ENCODE data around the gene TP53TG5. TPM values are rescaled to one million over a fixed set of nuclear protein-coding genes. Genes with fewer than 3 reads are reported as not detected.

The TP53TG5 gene
- total RNA-seq, 1 donor: not detected

DNA sequence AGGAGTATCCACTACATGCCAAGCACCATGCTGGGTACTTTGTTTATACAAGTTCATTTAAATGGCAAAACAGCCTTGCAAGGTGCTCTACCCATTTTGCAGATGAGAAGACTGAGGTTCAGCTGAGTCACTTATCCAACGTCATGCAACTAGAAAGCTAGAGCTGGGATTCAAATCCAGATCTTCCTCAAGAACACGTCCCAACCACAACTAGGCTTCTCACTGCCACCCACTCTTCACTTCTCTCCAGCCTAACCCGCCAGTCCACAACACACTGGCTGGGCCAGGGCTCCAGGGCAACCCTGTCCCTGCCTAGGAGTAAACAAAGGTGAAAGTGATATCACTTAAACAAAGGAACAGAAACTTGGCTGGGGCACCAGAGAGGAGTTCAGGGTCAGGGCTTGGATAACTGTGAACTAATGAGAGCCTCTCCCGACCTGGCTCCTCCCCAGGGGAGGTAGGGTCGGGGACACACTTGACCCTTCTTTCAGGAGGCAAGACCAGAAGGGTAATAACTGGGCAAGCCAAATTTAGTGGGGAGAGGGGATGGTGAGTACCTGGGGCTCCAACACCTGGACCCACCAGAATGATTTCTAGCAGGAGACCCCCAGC lies 37.8 kb downstream of the TP53TG5 start:
- no peak overlapping the region for H2AFZ ChIP-seq (ENCODE audit: low read length)
- peaks cover 38% of the 10 kb centered on the region for H4K20me1 ChIP-seq (ENCODE audit: insufficient read depth, low read length)
- TF ChIP-seq, protein P1, sequence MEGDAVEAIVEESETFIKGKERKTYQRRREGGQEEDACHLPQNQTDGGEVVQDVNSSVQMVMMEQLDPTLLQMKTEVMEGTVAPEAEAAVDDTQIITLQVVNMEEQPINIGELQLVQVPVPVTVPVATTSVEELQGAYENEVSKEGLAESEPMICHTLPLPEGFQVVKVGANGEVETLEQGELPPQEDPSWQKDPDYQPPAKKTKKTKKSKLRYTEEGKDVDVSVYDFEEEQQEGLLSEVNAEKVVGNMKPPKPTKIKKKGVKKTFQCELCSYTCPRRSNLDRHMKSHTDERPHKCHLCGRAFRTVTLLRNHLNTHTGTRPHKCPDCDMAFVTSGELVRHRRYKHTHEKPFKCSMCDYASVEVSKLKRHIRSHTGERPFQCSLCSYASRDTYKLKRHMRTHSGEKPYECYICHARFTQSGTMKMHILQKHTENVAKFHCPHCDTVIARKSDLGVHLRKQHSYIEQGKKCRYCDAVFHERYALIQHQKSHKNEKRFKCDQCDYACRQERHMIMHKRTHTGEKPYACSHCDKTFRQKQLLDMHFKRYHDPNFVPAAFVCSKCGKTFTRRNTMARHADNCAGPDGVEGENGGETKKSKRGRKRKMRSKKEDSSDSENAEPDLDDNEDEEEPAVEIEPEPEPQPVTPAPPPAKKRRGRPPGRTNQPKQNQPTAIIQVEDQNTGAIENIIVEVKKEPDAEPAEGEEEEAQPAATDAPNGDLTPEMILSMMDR (IDR thresholded peaks at IDR 0.05; ENCODE audit: extremely low read depth, low read depth, low read length): no peak
- peaks cover 89% of the 10 kb centered on the region for H3K79me2 ChIP-seq (ENCODE audit: insufficient read depth, low read length)
- peak overlapping the region; percentile 100 for H3K27ac ChIP-seq (ENCODE audit: low read depth, low read length)
- DNase-seq (ENCODE audit: insufficient read length, low spot score, missing footprints): no peak
- peaks cover 59% of the 10 kb centered on the region for H3K36me3 ChIP-seq (ENCODE audit: insufficient read depth, low read length)
- H3K4me3 ChIP-seq (ENCODE audit: insufficient read depth, low read length): no peak overlapping the region
- H3K27me3 ChIP-seq (ENCODE audit: insufficient read depth, low read length): no peaks in the 10 kb centered on the region
- peaks cover 94% of the 10 kb centered on the region for H3K4me1 ChIP-seq (ENCODE audit: insufficient read depth, low read length)
- no peak overlapping the region for H3K4me2 ChIP-seq (ENCODE audit: insufficient read depth, low read length)
- no peaks in the 10 kb centered on the region for H3K9me3 ChIP-seq (ENCODE audit: low read depth, low read length)

GRCh38 chr20:45339799-45340198 lies 38.3 kb downstream of the TP53TG5 start:
- Histone ChIP-seq H3K9me3 (ENCODE audit: low read depth, low read length) (no peaks in the 10 kb centered on the region), H3K4me2 (ENCODE audit: insufficient read depth, low read length) (no peak overlapping the region), H3K36me3 (ENCODE audit: insufficient read depth, low read length) (peaks cover 61% of the 10 kb centered on the region), H4K20me1 (ENCODE audit: insufficient read depth, low read length) (peaks cover 35% of the 10 kb centered on the region), H3K27ac (ENCODE audit: low read depth, low read length) (peak overlapping the region; percentile 100), H3K4me1 (ENCODE audit: insufficient read depth, low read length) (peaks cover 88% of the 10 kb centered on the region), H3K4me3 (ENCODE audit: insufficient read depth, low read length) (no peak overlapping the region), H3K79me2 (ENCODE audit: insufficient read depth, low read length) (peaks cover 89% of the 10 kb centered on the region), H3K27me3 (ENCODE audit: insufficient read depth, low read length) (no peaks in the 10 kb centered on the region), H2AFZ (ENCODE audit: low read length) (no peak overlapping the region)
- no peak for DNase-seq (ENCODE audit: insufficient read length, low spot score, missing footprints)
- TF ChIP-seq, protein P1 (IDR thresholded peaks at IDR 0.05; ENCODE audit: extremely low read depth, low read depth, low read length): no peak

DNA sequence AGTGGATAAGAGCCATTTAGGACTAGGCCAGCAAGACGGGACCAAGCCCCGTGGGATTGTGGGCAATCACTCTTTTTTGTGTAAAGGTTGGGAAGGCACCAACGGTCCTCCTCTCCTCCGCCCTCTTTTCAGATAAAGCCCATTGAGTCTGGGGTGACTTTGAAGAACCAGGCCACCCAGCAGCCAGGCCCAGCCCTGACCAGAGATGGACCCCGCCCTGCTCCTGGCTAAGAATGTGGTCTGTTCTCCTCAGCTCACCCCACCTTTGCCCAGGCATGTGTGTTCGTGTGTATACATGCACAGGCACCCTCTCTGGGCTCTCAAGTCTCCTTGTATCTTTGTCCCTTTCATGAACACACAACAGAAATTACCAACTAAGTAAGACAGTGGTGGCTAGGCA lies 39.0 kb downstream of the TP53TG5 start:
- H3K27ac ChIP-seq (ENCODE audit: low read depth, low read length): peak overlapping the region; percentile 100
- H3K9me3 ChIP-seq (ENCODE audit: low read depth, low read length): no peaks in the 10 kb centered on the region
- H3K79me2 ChIP-seq (ENCODE audit: insufficient read depth, low read length): peaks cover 86% of the 10 kb centered on the region
- H2AFZ ChIP-seq (ENCODE audit: low read length): no peak overlapping the region
- H3K4me3 ChIP-seq (ENCODE audit: insufficient read depth, low read length): no peak overlapping the region
- H3K36me3 ChIP-seq (ENCODE audit: insufficient read depth, low read length): peaks cover 64% of the 10 kb centered on the region
- DNase-seq (ENCODE audit: insufficient read length, low spot score, missing footprints): no peak
- H3K4me2 ChIP-seq (ENCODE audit: insufficient read depth, low read length): peak overlapping the region; percentile 69
- TF ChIP-seq, protein P1 (IDR thresholded peaks at IDR 0.05; ENCODE audit: extremely low read depth, low read depth, low read length): no peak
- H3K27me3 ChIP-seq (ENCODE audit: insufficient read depth, low read length): no peaks in the 10 kb centered on the region
- H3K4me1 ChIP-seq (ENCODE audit: insufficient read depth, low read length): peaks cover 81% of the 10 kb centered on the region
- peaks cover 29% of the 10 kb centered on the region for H4K20me1 ChIP-seq (ENCODE audit: insufficient read depth, low read length)

- peaks cover 63% of the 10 kb centered on the region for H3K36me3 ChIP-seq (ENCODE audit: insufficient read depth, low read length)
- TF ChIP-seq, protein P1 (IDR thresholded peaks at IDR 0.05; ENCODE audit: extremely low read depth, low read depth, low read length): no peak
- H3K4me3 ChIP-seq (ENCODE audit: insufficient read depth, low read length): no peak overlapping the region
- peaks cover 74% of the 10 kb centered on the region for H3K4me1 ChIP-seq (ENCODE audit: insufficient read depth, low read length)
- peak overlapping the region; percentile 100 for H3K27ac ChIP-seq (ENCODE audit: low read depth, low read length)
- peaks cover 26% of the 10 kb centered on the region for H4K20me1 ChIP-seq (ENCODE audit: insufficient read depth, low read length)
- peak overlapping the region; percentile 69 for H3K4me2 ChIP-seq (ENCODE audit: insufficient read depth, low read length)
- DNase-seq (ENCODE audit: insufficient read length, low spot score, missing footprints): no peak
- no peaks in the 10 kb centered on the region for H3K9me3 ChIP-seq (ENCODE audit: low read depth, low read length)
- no peaks in the 10 kb centered on the region for H3K27me3 ChIP-seq (ENCODE audit: insufficient read depth, low read length)
- no peak overlapping the region for H2AFZ ChIP-seq (ENCODE audit: low read length)
- peaks cover 81% of the 10 kb centered on the region for H3K79me2 ChIP-seq (ENCODE audit: insufficient read depth, low read length)
Measured at GRCh38 chr20:45338121-45339030, 39.7 kb downstream of the TP53TG5 start.
